ENCODE results near the gene CNNM1. TPM values are rescaled to one million over a fixed set of nuclear protein-coding genes. Genes with fewer than 3 reads are reported as not detected.

The CNNM1 gene
- total RNA-seq, 2 donors from 2014 or later: 1.3 to 1.6 TPM

- no peak overlapping the region for H3K27ac ChIP-seq
- ATAC-seq (no peak), DNase-seq (no peak)
- H3K4me1 ChIP-seq: no peaks in the 10 kb centered on the region
- no peaks in the 10 kb centered on the region for H3K27me3 ChIP-seq
- no peaks in the 10 kb centered on the region for H3K36me3 ChIP-seq (replicated peaks in 1 of 2; ENCODE audit: insufficient read depth in 1 of 2, low read depth in 2 of 2)
- no peak overlapping the region for H3K4me3 ChIP-seq
- intact Hi-C loops (cut with DNase I): no loop called here
- no peaks in the 10 kb centered on the region for H3K9me3 ChIP-seq
- no peak for TF ChIP-seq POLR2A (IDR thresholded peaks at IDR 0.05)
- TF ChIP-seq, protein P1, sequence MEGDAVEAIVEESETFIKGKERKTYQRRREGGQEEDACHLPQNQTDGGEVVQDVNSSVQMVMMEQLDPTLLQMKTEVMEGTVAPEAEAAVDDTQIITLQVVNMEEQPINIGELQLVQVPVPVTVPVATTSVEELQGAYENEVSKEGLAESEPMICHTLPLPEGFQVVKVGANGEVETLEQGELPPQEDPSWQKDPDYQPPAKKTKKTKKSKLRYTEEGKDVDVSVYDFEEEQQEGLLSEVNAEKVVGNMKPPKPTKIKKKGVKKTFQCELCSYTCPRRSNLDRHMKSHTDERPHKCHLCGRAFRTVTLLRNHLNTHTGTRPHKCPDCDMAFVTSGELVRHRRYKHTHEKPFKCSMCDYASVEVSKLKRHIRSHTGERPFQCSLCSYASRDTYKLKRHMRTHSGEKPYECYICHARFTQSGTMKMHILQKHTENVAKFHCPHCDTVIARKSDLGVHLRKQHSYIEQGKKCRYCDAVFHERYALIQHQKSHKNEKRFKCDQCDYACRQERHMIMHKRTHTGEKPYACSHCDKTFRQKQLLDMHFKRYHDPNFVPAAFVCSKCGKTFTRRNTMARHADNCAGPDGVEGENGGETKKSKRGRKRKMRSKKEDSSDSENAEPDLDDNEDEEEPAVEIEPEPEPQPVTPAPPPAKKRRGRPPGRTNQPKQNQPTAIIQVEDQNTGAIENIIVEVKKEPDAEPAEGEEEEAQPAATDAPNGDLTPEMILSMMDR (IDR thresholded peaks at IDR 0.05): no peak
- 92 to 99% methylated on average over 5 of the region's 5 CpGs for WGBS, 2 donors
Measured at GRCh38 chr10:99343262-99343661, 14.1 kb downstream of the CNNM1 start.

GRCh38 chr10:99344715-99345114 is 15.6 kb downstream of the CNNM1 start:
- Histone ChIP-seq H3K36me3 (replicated peaks in 1 of 2; ENCODE audit: insufficient read depth in 1 of 2, low read depth in 2 of 2) (no peaks in the 10 kb centered on the region), H3K4me1 (no peaks in the 10 kb centered on the region), H3K4me3 (no peak overlapping the region), H3K27me3 (no peaks in the 10 kb centered on the region), H3K27ac (no peak overlapping the region), H3K9me3 (no peaks in the 10 kb centered on the region)
- intact Hi-C loops (cut with DNase I): no loop called here
- TF ChIP-seq, protein P1 (IDR thresholded peaks at IDR 0.05): no peak
- no peak for TF ChIP-seq POLR2A (IDR thresholded peaks at IDR 0.05)
- no peak for DNase-seq
- ATAC-seq: no peak
- 79 to 85% methylated on average over 4 of the region's 4 CpGs for WGBS, 2 donors

DNA sequence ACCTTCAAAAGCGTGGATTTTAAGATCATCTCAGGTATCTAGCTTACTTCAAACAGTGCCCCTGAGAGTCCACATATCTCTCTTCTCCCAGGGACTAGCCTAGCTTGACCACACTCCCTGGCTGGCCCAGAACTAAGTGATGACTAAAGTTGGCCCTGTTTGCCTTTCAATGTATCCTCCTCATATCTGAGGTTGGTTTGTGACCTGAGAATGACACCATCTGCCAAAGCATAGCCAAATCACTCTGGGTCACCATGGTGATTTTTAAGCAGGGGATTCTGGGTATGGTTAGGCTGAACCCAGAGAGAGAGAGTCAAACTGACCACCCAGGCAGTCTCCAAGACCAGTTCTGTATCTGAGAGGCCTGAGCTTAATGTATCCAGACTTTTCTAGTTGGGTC is 16.2 kb downstream of the CNNM1 start:
- no peaks in the 10 kb centered on the region for H3K36me3 ChIP-seq (replicated peaks in 1 of 2; ENCODE audit: insufficient read depth in 1 of 2, low read depth in 2 of 2)
- H3K27me3 ChIP-seq: no peaks in the 10 kb centered on the region
- H3K27ac ChIP-seq: no peak overlapping the region
- DNase-seq (no peak), ATAC-seq (no peak)
- no peak overlapping the region for H3K4me3 ChIP-seq
- H3K9me3 ChIP-seq: no peaks in the 10 kb centered on the region
- TF ChIP-seq, protein P1 (IDR thresholded peaks at IDR 0.05): no peak
- TF ChIP-seq POLR2A (IDR thresholded peaks at IDR 0.05): no peak
- H3K4me1 ChIP-seq: no peaks in the 10 kb centered on the region
- intact Hi-C loops (cut with DNase I): no loop called here
- WGBS, 2 donors: 60 to 96% methylated on average over 1 of the region's 1 CpG

DNA sequence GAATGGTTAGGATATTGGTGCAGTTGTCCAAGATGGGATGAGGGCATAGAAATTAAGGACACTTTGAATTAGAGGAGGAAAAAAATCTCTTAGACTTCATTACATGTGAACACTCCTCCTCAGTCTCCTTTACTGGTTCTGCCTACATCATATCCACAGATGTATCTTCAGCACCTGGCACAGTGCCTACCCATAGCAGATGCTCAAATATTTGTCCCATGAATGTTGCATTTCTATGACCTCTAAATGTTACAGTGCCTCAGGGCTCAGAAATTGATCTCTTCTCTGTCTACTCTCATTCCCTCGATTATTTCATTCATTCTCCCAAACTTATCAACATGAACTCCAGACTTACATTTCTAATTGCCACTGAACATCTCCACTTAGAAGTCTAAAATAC is 17.1 kb downstream of the CNNM1 start:
- 27 to 38% methylated on average over 1 of the region's 1 CpG for WGBS, 2 donors
- Histone ChIP-seq H3K9me3 (no peaks in the 10 kb centered on the region), H3K27me3 (no peaks in the 10 kb centered on the region), H3K36me3 (replicated peaks in 1 of 2; ENCODE audit: insufficient read depth in 1 of 2, low read depth in 2 of 2) (no peaks in the 10 kb centered on the region), H3K4me3 (no peak overlapping the region), H3K27ac (no peak overlapping the region), H3K4me1 (no peaks in the 10 kb centered on the region)
- DNase-seq (no peak), ATAC-seq (no peak)
- intact Hi-C loops (cut with DNase I): no loop called here
- TF ChIP-seq, protein P1 (IDR thresholded peaks at IDR 0.05): no peak
- TF ChIP-seq POLR2A (IDR thresholded peaks at IDR 0.05): no peak

DNA sequence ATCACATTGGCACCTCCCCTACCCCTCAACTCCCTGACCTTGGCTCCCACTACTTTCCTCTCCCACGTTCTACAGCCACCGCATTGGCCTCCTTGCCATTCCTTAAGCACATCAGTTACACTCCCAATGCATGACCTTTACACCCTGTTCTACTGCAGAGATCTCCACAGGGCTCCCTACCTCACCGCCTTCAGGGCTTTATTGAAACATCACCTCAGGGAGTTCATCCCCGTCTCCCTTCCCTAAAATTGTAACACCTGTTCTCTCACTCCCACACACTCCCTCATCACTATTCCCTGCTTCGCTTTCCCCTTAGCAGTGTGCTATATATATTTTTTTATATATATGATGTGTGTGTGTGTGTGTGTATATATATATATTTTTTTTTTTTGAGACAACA is 18.5 kb downstream of the CNNM1 start:
- ATAC-seq (no peak), DNase-seq (no peak)
- intact Hi-C loops (cut with DNase I): no loop called here
- TF ChIP-seq, protein P1 (IDR thresholded peaks at IDR 0.05): no peak
- no peak for TF ChIP-seq POLR2A (IDR thresholded peaks at IDR 0.05)
- H3K27ac ChIP-seq: no peak overlapping the region
- H3K27me3 ChIP-seq: no peaks in the 10 kb centered on the region
- no peaks in the 10 kb centered on the region for H3K36me3 ChIP-seq (replicated peaks in 1 of 2; ENCODE audit: insufficient read depth in 1 of 2, low read depth in 2 of 2)
- WGBS, 2 donors: 83 to 93% methylated on average over 5 of the region's 5 CpGs
- no peaks in the 10 kb centered on the region for H3K4me1 ChIP-seq
- no peak overlapping the region for H3K4me3 ChIP-seq
- H3K9me3 ChIP-seq: no peaks in the 10 kb centered on the region
